NCI-H2227 (cell line): Measurements from ENCODE around the gene HSPA8.

Experiments
- DNase-seq: peaks from one replicate; lab custom pipeline; 2025; ENCODE audit not compliant: unreplicated experiment; lab: John Stamatoyannopoulos, UW

Gene HSPA8

GRCh38 chr11:123051146-123051545, 10.8 kb downstream of the HSPA8 start:
- no peak for DNase-seq

- DNase-seq: no peak
Observed at GRCh38 chr11:123047947-123048293, 14.0 kb downstream of the HSPA8 start.

DNA sequence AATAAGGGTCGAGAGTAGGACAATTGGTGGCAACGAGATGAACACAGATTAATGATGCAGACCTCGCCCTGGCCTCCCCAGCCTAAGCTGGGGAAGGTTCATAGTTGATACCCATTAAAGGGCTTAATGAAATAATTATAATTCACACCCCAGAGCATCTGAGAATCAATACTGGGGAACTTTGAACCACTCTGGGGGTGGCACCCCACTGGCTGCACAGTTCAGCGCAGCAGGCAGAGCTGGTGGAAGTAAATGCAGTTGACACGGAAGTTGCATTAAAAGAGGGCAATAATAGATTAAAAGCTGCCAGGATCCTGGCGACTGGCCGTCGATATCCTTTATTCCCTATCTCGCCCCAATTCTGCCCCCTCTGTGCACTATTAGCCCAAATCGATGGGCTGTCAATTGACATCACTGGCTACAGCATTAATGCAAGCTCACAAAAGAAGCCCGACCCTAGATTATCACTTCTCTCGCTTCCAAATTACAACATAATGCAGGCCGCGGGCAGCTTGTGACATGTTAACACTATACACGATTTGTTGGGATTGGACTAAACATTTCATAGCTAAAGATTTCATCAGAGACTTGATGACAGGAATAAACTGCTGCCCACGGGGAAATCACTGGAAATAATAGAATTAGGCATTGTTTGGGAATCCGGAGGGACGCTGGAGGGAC, 14.5 kb downstream of the HSPA8 start:
- no peak for DNase-seq

DNA sequence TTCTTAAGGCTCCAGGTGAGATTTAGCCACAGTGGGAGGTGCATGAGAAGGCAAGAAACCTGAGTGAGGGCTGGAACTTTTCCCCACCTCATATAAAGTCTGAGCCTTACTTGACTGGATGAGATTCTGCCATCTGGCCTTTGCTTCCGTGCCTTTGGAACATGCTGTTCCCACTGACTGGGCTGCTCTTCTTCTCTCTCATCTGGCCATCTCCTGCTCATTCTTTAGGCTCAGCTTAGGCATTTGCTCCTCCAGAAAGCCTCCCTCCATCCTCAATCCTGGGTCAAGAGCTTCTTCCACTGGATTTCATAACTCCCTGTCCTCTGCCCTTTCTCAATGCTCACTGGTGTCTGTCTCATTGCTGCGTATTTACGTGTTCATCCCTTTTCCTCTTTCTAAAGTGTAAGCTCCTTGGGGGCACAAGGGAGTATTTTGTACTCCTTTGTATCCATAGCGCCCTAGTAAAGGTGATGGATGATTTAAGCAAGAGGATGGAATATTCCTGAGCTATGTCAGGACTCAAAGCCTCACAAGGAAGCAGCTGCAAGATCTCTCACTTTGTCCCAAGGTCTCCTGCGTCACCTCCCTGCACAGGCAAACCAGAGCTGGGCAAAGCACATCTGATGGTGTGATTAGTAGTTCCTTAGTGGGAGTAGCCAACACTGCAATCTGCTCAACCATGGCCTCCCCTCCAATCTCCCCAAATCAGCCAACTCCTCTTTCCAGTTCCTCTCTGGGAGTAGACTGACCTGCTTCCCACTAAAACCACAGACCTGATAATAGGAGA, 15.3 kb downstream of the HSPA8 start:
- DNase-seq: no peak

GRCh38 chr11:123045101-123045500, 16.8 kb downstream of the HSPA8 start:
- DNase-seq: no peak

DNA sequence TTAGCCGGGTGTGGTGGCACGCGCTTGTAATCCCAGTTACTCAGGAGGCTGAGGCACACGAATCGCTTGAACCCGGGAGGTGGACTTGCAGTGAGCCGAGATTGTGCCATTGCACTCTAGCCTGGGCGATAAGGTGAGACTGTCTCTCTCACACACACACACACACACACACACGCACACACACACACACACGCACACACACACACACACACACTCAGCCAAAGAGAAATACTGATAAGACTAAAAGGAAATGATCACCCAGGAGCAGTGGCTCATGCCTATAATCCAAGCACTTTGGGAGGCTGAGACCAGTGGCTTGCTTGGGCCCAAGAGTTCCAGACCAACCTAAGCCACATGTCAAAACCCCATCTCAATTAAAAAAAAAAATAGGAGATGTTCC, 20.8 kb downstream of the HSPA8 start:
- no peak for DNase-seq

DNA sequence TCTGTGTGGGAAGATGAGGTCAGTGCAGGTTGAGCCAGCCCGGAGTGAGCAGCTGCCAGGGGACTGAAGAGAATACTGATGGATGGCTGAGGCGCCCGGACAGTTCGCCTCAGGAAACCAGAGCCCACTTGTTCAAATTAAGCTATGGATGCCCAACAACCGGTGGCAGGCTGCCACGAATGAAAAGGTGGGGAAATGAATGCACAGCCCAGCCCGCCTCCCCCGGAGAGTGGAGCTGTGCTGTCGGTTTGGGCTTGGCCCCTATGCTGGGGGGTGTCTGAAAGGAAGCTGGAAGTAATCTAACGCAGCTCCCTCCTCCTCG, 21.9 kb downstream of the HSPA8 start:
- DNase-seq: peak; percentile 19

GRCh38 chr11:123035831-123036230, 26.1 kb downstream of the HSPA8 start:
- DNase-seq: no peak

GRCh38 chr11:123034597-123034996, 27.3 kb downstream of the HSPA8 start:
- no peak for DNase-seq

DNA sequence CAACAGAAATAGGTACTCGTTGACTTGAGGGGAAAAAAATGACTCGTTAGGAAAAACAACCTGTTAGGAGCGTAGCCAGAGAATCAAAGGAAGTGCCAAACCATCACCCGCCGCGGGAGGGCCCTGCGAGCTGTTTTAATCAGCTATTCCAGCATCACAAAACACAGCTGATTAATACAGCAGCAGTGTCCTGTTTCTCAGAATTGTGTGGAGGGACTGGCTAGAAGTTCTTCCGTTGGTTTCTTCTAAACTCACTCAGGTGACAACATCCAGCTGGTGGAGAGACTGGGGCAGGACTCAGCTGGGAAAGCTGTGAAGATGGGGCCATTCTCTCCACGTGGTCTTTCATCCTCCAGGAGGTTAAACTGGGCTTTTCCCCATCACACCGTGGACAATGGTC, 28.0 kb downstream of the HSPA8 start:
- DNase-seq: no peak

DNA sequence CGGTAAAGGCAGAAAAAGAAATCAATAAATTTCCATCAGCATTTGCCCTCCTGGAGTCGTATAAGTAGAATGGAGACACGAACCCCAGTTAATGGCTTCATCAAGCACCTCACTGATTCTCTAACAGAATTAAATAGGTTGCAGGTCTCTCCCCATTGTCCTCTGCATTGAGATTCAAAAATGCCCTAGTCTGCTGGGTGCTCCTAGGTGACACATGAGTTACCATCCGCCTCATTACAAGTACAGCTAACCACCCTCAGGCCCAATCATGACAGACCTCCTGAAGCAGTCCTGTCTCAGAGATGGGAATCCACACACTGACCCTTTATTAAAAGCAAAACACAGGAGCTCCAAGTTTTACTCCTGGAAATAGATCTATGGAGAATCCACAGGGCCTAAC, 31.4 kb downstream of the HSPA8 start:
- DNase-seq: peak; percentile 28

DNA sequence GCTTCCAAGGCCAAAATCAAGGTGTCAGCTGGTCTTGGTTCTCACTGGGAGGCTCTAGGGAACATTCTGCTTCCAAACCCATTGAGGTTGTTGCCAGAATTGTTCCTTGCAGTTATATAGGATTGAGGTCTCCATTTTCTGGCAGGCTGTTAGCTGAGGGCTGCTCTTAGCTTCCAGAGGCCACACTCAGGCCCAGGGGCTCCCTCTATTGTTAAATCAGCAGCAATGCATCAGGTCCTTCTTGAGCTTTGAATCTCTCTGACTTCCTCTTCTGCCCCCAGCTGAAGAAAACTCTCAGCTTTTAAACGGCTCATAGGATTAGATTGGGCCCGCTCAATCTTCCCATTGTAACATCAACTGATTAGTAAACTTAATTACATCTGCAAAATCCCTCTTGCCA, 41.0 kb downstream of the HSPA8 start:
- DNase-seq: peak; percentile 64

- no peak for DNase-seq
Observed at GRCh38 chr11:123018702-123019101, 43.2 kb downstream of the HSPA8 start.

DNA sequence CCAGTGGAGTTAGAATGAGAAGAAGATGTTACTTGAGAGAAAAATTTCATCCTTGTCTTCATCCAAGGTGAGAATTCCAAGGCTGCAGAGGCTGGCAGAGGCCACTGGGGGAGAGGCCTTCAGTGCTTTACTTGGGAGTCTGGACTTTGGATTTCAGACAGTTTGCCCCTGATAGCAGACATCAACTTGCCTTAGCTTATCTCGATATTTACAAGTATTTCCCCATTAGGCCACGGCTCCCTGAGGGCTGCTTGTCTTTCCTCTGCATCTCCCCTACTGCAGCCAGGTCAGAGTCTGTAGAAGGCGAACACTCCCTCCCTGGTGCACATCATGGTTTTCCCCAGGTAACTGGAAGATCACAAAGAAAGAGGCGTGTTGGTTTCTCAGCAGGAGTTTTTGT, 50.4 kb downstream of the HSPA8 start:
- DNase-seq: no peak
